ENCODE data around the gene NAV3.

The NAV3 gene

DNA sequence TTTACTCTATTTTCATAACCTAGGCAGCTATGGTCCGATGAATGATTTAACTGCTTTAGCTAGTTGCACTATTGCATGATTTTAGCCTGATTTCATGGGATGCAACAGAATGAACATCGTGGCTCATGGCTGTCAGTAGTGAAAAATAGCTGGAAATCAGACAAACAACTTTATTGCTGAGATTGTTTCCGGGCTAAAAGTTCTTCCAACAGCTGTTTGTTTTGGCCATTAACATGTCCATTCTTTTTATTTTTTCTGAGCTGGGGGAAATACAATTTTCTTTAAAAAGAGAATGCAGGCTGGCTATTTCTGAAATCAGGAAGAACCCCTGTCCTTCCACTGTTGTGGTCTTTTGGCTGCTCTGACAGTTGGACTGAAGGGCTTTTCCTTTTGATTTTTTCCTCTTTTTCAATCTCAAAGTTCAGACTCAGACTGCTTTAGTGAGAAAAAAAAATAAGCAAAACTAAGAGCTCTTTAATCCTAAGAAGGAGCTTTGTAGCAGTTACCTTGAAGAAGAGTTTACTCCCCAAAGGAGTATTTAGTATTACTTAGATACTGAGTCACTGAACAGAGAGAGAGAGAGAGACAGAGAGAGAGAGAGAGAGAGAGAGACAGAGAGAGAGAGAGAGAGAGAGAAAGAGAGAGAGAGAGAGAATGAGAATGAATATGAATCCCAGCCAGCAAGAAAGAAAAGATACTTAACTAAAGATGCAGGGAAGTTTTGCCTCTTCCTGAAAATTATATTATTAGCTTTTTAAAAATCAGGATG, at the start of gene NAV3:
TSS of gene NAV3 (plus strand) at position 312 of the 769 bp plus-strand sequence. CDS start 568 bp downstream, outside the sequence.
- no peak for DNase-seq

- DNase-seq, result no peak
Observed at GRCh38 chr12:77782034-77782433, 48.7 kb upstream of the NAV3 start.

- DNase-seq, result no peak
Observed at GRCh38 chr12:77782766-77783165, 47.9 kb upstream of the NAV3 start.

- DNase-seq, result no peak
Observed at GRCh38 chr12:77785211-77785610, 45.5 kb upstream of the NAV3 start.

DNA sequence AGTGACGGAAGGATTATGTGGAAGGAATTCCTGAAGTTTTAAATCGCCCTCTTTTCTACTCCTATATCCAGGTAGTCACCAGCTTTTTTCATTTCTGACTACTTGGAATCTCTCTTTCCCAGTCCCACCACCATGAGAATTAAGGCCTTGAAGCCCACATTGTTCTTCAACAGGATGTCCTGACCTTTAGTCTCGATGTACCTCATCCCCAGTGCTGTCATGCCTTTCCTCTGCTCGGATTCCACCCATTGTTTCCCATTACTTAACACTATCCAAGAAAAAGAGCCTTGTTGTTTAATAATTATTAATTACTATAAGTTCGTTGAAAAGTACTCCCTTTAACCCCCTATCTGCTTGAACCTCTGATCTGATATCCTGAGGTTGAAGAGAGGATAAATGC, 44.0 kb upstream of the NAV3 start:
- DNase-seq, result no peak

DNA sequence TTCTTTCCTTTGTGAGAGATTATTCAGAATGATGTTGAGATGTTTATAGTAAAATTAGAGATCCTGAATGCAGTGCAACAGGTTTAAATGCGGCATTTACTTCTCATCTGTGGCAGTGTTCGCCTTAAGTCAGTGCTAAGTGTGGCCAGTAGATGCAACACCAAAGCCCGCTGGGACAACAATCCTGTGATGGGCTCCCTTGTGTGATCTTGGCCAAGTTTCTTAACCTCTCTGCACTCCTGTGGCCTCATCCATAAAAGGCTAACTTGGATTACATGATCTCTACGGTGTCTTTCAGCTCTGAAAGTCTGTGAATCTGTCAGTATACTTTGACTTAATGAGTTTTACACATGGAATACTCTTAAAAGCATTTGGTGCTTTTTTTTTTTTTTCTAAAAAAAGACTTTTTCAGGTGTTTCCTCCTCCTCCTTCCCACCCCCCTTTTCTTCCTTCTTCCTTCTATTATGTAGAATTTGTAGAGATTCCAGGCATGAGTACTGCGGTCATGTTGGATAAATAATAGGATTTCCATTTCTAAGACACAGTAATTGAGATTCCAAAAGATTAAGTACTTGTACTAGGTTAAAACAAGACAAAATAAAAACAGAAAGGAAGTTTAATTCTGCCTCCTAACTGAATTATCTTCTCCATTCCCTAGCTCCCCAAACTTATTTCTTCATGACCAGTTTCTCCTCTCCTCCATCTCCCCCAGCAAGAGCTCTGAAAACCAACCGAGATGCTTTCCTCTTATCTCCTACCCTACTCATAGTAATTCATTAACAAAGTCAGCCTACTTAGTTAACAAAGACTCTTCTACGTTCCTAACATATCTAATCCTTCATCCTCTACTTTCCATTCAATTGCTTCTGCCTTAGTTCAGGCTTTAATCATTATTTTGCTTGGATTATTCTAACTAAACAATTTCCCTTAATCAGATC, 42.2 kb upstream of the NAV3 start:
- DNase-seq, result no peak

DNA sequence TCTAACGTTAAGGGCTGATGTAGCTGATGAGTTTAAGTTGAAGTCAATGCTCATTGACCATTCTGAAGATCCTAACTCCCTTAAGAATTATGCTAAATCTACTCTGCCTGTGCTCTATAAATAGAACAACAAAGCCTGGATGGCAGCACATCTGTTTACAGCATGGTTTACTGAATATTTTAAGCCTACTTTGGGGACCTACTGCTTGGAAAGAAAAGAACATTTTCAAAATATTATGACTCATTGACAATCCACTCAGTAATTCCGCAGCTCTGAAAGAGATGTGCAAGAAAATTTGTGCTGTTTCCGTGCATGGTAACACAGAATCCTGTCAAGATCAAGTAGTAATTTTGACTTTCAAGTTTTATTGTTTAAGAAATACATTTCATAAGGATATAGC, 35.0 kb upstream of the NAV3 start:
- no peak for DNase-seq

DNA sequence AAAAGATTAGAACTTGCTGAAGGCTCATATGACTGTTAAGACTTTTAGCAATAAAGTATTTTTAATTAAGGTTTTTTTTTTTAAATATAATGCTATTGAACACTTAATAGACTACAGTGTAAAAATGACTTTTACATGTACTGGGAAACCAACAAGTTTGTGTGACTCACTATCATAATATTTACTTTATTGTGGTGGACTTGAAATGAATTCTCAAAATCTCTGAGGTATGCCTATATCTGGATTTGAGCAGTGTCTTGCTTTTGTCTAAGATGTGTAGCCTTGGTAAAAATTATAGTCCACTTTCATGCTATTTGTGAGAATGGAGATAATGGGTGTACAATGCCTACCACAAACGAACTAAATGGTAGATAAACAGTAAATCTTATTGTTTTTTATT, 33.9 kb upstream of the NAV3 start:
- DNase-seq, result no peak

- DNase-seq, result no peak
Observed at GRCh38 chr12:77800501-77800900, 30.2 kb upstream of the NAV3 start.

GRCh38 chr12:77808534-77808933, 22.2 kb upstream of the NAV3 start:
- no peak for DNase-seq

DNA sequence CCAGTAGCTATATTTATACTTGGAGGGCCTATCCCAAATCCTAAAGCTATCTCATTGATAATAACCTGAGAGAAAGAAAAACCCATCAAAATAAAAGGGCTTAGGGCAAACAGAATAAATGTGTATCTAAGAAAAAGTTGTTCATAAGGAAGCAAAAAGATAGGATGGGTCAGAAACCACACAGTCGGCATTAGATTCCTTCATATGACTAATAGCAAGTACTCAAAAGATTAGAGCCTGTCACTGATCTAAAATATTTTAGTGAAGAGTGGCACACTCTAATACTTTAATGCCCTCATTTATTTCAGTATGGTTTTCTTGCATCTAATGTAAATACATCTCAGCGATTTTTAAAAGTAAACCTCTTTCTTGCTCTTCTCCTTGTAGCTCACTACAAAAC, 17.1 kb upstream of the NAV3 start:
- no peak for DNase-seq

DNA sequence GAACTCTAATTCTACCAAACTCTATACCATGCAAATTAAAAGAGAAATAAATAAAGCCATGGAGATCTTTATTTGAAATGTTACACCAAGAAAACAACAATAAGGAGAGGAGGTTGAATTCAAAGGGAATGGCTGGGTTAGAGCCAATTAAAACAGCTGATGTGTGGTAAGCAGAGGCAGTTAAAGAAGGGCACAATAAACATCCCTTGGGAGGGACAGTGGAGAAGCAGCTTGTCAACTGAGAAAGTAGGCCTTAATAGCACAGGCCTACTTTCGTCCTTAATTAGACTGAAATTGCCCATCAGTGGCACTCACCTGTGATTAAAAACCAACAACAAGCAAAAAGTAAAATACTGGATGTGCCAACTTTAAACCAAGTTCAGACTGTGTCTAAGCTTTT, 16.3 kb upstream of the NAV3 start:
- DNase-seq, result no peak

- no peak for DNase-seq
Observed at GRCh38 chr12:77816196-77816595, 14.5 kb upstream of the NAV3 start.

- DNase-seq, result no peak
Observed at GRCh38 chr12:77817276-77817675, 13.4 kb upstream of the NAV3 start.

GRCh38 chr12:77818351-77818750, 12.3 kb upstream of the NAV3 start:
- no peak for DNase-seq

GRCh38 chr12:77821699-77822203, 8.9 kb upstream of the NAV3 start:
- DNase-seq, result no peak

- no peak for DNase-seq
Observed at GRCh38 chr12:77833329-77833728, 2.6 kb downstream of the NAV3 start.

GRCh38 chr12:77834618-77835017, 3.9 kb downstream of the NAV3 start:
- no peak for DNase-seq

- DNase-seq, result no peak
Observed at GRCh38 chr12:77835969-77836368, 5.3 kb downstream of the NAV3 start.

- DNase-seq, result no peak
Observed at GRCh38 chr12:77837876-77838291, 7.2 kb downstream of the NAV3 start.

- DNase-seq, result no peak
Observed at GRCh38 chr12:77841521-77841920, 10.8 kb downstream of the NAV3 start.

- no peak for DNase-seq
Observed at GRCh38 chr12:77842430-77842829, 11.7 kb downstream of the NAV3 start.

- DNase-seq, result no peak
Observed at GRCh38 chr12:77845831-77846230, 15.1 kb downstream of the NAV3 start.

- no peak for DNase-seq
Observed at GRCh38 chr12:77847060-77847541, 16.4 kb downstream of the NAV3 start.

Measured in NK-92 treated with Interleukin-12 subunit alpha and Interleukin-12 subunit beta, amount 100 ng/mL, for 24 hours (cell line).